Tibial nerve (tissue), 4 donors: Measurements from ENCODE around the gene SLC26A11. TPM values are rescaled to one million over a fixed set of nuclear protein-coding genes. Genes with fewer than 3 reads are reported as not detected.
A peak's percentile ranks its signal among the peaks of the same experiment; 100 is the strongest.

Experiments
- DNase-seq, 2 donors: peaks; one replicate each; pipeline ENCODE4 v3.0.0-alpha.2; 2019; ENCODE audit warnings: low spot score in 2 of 2
- H3K27ac ChIP-seq, 4 donors: fragments of 200-600 bp; sonication (generic) in 3 of 4; one replicate each; pipeline ENCODE4 v1.5.1; 2017 to 2019; ENCODE audit warnings: mild to moderate bottlenecking in 1 of 4
- H3K27me3 ChIP-seq, 2 donors: fragments of 200-600 bp; sonication (generic) in 1 of 2; one replicate each; pipeline versions ENCODE4 v1.5.1 to v1.6.0; 2017 to 2019
- H3K36me3 ChIP-seq, 3 donors: fragments of 200-600 bp; sonication (generic); one replicate each; pipeline ENCODE4 v1.5.1; 2018 to 2019
- H3K4me1 ChIP-seq, 4 donors: fragments of 200-600 bp; sonication (generic) in 3 of 4; one replicate each; pipeline ENCODE4 v1.5.1; 2017 to 2019
- H3K4me3 ChIP-seq, 4 donors: fragments of 200-600 bp; sonication (generic) in 3 of 4; one replicate each; pipeline ENCODE4 v1.5.1; 2017 to 2019; ENCODE audit warnings: mild to moderate bottlenecking in 1 of 4, moderate library complexity in 1 of 4
- H3K9me3 ChIP-seq, 4 donors: fragments of 200-600 bp; sonication (generic) in 3 of 4; one replicate each; pipeline ENCODE4 v1.5.1; 2017 to 2019
- CTCF ChIP-seq, 5 experiments: fragments of 200-600 bp in 3 of 5; fragments of 450-650 bp in 2 of 5; sonication (generic) in 3 of 5; IDR thresholded peaks; one replicate each; pipeline ENCODE4 v1.5.1; 2016 to 2019; ENCODE audit warnings: antibody characterized with exemption in 5 of 5, mild to moderate bottlenecking in 3 of 5, moderate library complexity in 2 of 5
- EP300 ChIP-seq, 2 donors: sonication (generic); formaldehyde crosslinking; IDR thresholded peaks; one replicate each; pipeline ENCODE4 v1.6.1; 2017; ENCODE audit warnings: antibody characterized with exemption in 2 of 2, mild to moderate bottlenecking in 1 of 2
- POLR2A ChIP-seq, 2 donors: fragments of 450-650 bp; IDR thresholded peaks; one replicate each; pipeline ENCODE4 v1.6.1; 2017; ENCODE audit warnings: antibody characterized with exemption in 2 of 2, mild to moderate bottlenecking in 2 of 2, moderate library complexity in 2 of 2
- WGBS, 2 donors: methylation state at CpG; one replicate each; pipeline ENCODE4 v1.1.5; 2018; 5-methylcytosine and 5-hydroxymethylcytosine counted together
- total RNA-seq, 4 donors: library from RNA; depleted of rRNA; stranded (reverse); fragments of >200 nt; gene quantifications; one replicate each; pipeline ENCODE4 v1.1.0, GENCODE V29; 2016

SLC26A11 gene
- total RNA-seq, 4 donors from 2014 or later: 14.4 to 44.7 (median 21.5) TPM

- 13 to 21% methylated on average over 14 to 18 of the region's 19 CpGs for WGBS, 2 donors
- peak; percentile 76 to 92 for DNase-seq
Measured at GRCh38 chr17:80263253-80264204, 43.3 kb downstream of the SLC26A11 start.

GRCh38 chr17:80264205-80265075 lies 44.2 kb downstream of the SLC26A11 start:
- TF ChIP-seq EP300 (IDR thresholded peaks at IDR 0.05) (no peak), CTCF (IDR thresholded peaks at IDR 0.05) (no peak), POLR2A (IDR thresholded peaks at IDR 0.05) (no peak)
- DNase-seq: no peak
- 69 to 75% methylated on average over 19 of the region's 19 CpGs for WGBS, 2 donors
- Histone ChIP-seq H3K9me3 (no peaks in the 10 kb centered on the region), H3K27ac (peak overlapping the region in 3 of 4 donors; percentile 96 to 99 (median 97)), H3K36me3 (peaks cover 0 to 50% (median 0%) of the 10 kb centered on the region in 3 donors), H3K4me3 (peak overlapping the region; percentile 20 to 81 (median 49)), H3K27me3 (no peaks in the 10 kb centered on the region), H3K4me1 (peaks cover 0 to 39% (median 33%) of the 10 kb centered on the region in 4 donors)

More at GRCh38 chr17:80263253-80264204, 43.3 kb downstream of the SLC26A11 start:
- Histone ChIP-seq H3K4me3 (peak overlapping the region; percentile 20 to 81 (median 49)), H3K27me3 (no peaks in the 10 kb centered on the region), H3K4me1 (peaks cover 0 to 40% (median 34%) of the 10 kb centered on the region in 4 donors), H3K9me3 (no peaks in the 10 kb centered on the region), H3K36me3 (peaks cover 0 to 43% (median 0%) of the 10 kb centered on the region in 3 donors), H3K27ac (peak overlapping the region; percentile 96 to 99 (median 98))
- TF ChIP-seq POLR2A (IDR thresholded peaks at IDR 0.05) (no peak), EP300 (IDR thresholded peaks at IDR 0.05) (peak in 1 of 2 donors; percentile 38), CTCF (IDR thresholded peaks at IDR 0.05) (peak in 3 of 5 experiments; percentile 4 to 26 (median 4))

- Histone ChIP-seq H3K27me3 (no peaks in the 10 kb centered on the region), H3K27ac (peak overlapping the region in 2 of 4 donors; percentile 97 to 99), H3K36me3 (peaks cover 0 to 50% (median 0%) of the 10 kb centered on the region in 3 donors), H3K9me3 (no peaks in the 10 kb centered on the region), H3K4me3 (no peak overlapping the region), H3K4me1 (peaks cover 0 to 34% (median 31%) of the 10 kb centered on the region in 4 donors)
- TF ChIP-seq CTCF (IDR thresholded peaks at IDR 0.05): no peak
- no peak for TF ChIP-seq POLR2A (IDR thresholded peaks at IDR 0.05)
- no peak for TF ChIP-seq EP300 (IDR thresholded peaks at IDR 0.05)
- WGBS, 2 donors: 90 to 94% methylated on average over 17 of the region's 17 CpGs
- DNase-seq: no peak
Measured at GRCh38 chr17:80265205-80266068, 45.2 kb downstream of the SLC26A11 start.

- H3K4me3 ChIP-seq: no peak overlapping the region
- H3K4me1 ChIP-seq: peaks cover 0 to 24% (median 22%) of the 10 kb centered on the region in 4 donors
- no peak for TF ChIP-seq POLR2A (IDR thresholded peaks at IDR 0.05)
- TF ChIP-seq CTCF (IDR thresholded peaks at IDR 0.05): no peak
- TF ChIP-seq EP300 (IDR thresholded peaks at IDR 0.05): no peak
- no peak overlapping the region for H3K27ac ChIP-seq
- H3K27me3 ChIP-seq: no peaks in the 10 kb centered on the region
- WGBS, 2 donors: 90 to 96% methylated on average over 6 of the region's 6 CpGs
- DNase-seq: no peak
- H3K9me3 ChIP-seq: no peaks in the 10 kb centered on the region
- peaks cover 0 to 52% (median 0%) of the 10 kb centered on the region in 3 donors for H3K36me3 ChIP-seq
Measured at GRCh38 chr17:80267391-80267790, 47.2 kb downstream of the SLC26A11 start.
